Small intestine (tissue), 7 donors: Measurements from ENCODE around the gene RNF10. TPM values are rescaled to one million over a fixed set of nuclear protein-coding genes. Genes with fewer than 3 reads are reported as not detected.

Source experiments
- DNase-seq, 2 donors: peaks; one replicate each; pipeline versions ENCODE4 v3.0.0 to v3.0.0-alpha.2; 2013
- FAIRE-seq: peaks from 2 replicates; lab custom pipeline; 2012; peaks lifted over from hg19 to GRCh38; lab: Jason Lieb, UNC
- H3K27ac ChIP-seq, 3 donors: one replicate each; pipeline ENCODE4 v1.5.1; 2013; ENCODE audit warnings: low read length in 2 of 3, mild to moderate bottlenecking in 2 of 3, control low read depth in 1 of 3, inconsistent platforms in 1 of 3, low read depth in 1 of 3, moderate library complexity in 1 of 3
- H3K27me3 ChIP-seq, 3 donors: one replicate each; pipeline ENCODE4 v1.6.1; 2013; ENCODE audit warnings: low read length in 3 of 3, inconsistent platforms in 1 of 3; ENCODE audit not compliant: control insufficient read depth in 3 of 3, insufficient read depth in 3 of 3
- H3K36me3 ChIP-seq, 3 donors: one replicate each; pipeline ENCODE4 v1.6.1; 2013; ENCODE audit warnings: low read length in 3 of 3, inconsistent platforms in 1 of 3, low read depth in 1 of 3, mild to moderate bottlenecking in 1 of 3, moderate library complexity in 1 of 3; ENCODE audit not compliant: control insufficient read depth in 3 of 3, insufficient read depth in 2 of 3
- H3K4me1 ChIP-seq, 3 donors: one replicate each; pipeline ENCODE4 v1.6.1; 2013; ENCODE audit warnings: low read length in 2 of 3, inconsistent platforms in 1 of 3, low read depth in 1 of 3, mild to moderate bottlenecking in 1 of 3, moderate library complexity in 1 of 3; ENCODE audit not compliant: control insufficient read depth in 3 of 3, insufficient read depth in 2 of 3
- H3K4me3 ChIP-seq, 3 donors: one replicate each; pipeline ENCODE4 v1.5.1; 2013; ENCODE audit warnings: low read length in 3 of 3, control low read depth in 1 of 3, inconsistent platforms in 1 of 3, low read depth in 1 of 3, mild to moderate bottlenecking in 1 of 3, moderate library complexity in 1 of 3
- H3K9me3 ChIP-seq, 2 donors: one replicate each; pipeline ENCODE4 v1.6.1; 2013; ENCODE audit warnings: low read depth in 1 of 2, low read length in 1 of 2; ENCODE audit not compliant: control insufficient read depth in 2 of 2, insufficient read depth in 1 of 2
- WGBS, 3 donors: extraction: QIAGEN DNeasy Blood & Tissue Kit; methylation state at CpG; one replicate each; pipeline ENCODE4 v1.1.7; 2013; 5-methylcytosine and 5-hydroxymethylcytosine counted together
- polyA plus RNA-seq, 4 donors: library from polyadenylated mRNA; stranded (reverse) in 3 of 4; unstranded in 1 of 4; fragments of 200-250 nt in 3 of 4; fragments of 120-200 nt in 1 of 4; gene quantifications; one replicate each; pipeline versions ENCODE4 v1.2.1 to v1.2.3, GENCODE V29; 2013
- donor health status: healthy with polysubstance abuse.
- donor health status: control.
- donor health status: control.
- donor health status: Bipolar disorder and iron deficiency.
- donor health status: healthy.

RNF10 gene
- polyA plus RNA-seq, 4 donors, result 76.8 to 261 (median 130) TPM

DNA sequence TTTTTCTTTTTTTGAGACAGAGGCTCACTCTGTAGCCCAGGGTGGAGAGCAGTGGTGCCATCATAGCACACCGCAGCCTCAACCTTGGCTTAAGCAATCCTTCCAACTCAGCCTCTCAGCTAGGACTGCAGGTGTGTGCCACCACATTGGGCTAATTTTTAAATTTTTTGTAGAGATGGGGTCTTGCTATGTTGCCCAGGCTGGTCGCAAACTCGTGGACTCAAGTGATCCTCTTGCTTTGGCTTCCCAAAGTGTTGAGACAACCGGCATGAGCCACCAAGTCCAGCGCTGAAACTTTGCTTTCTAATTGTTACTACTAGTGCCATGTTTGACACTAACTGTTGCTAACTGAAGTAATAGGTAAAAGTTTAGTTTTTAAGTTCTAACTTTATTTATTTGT lies 8.0 kb downstream of the RNF10 start:
- Histone ChIP-seq H3K27ac (no peak overlapping the region), H3K36me3 (peaks cover 5 to 42% (median 6%) of the 10 kb centered on the region in 3 donors), H3K4me1 (peaks cover 4 to 29% (median 26%) of the 10 kb centered on the region in 3 donors), H3K9me3 (no peaks in the 10 kb centered on the region), H3K4me3 (no peak overlapping the region), H3K27me3 (no peaks in the 10 kb centered on the region)
- DNase-seq (no peak), FAIRE-seq (no peak)
- WGBS, 3 donors, result 95 to 98% (median 96%) methylated on average over 5 of the region's 5 CpGs

DNA sequence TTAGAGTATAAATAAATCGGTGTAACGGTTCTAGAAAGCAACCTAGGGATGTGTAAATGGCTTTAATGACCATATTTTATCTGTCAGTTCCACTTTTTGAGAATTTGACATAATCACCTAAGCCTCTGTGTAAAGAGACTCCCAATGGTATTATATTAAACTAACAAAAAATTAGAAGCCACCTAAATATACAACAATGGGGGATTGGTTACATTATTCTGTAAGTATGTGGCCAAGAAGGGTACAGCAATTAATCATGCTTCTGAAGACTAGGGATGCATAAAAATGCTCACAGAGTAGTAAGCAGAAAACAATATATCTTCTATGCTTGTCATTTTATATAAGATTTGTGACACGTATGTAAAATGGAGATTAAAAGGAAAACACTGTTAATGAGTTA lies 10.5 kb downstream of the RNF10 start:
- Histone ChIP-seq H3K4me3 (no peak overlapping the region), H3K27me3 (no peaks in the 10 kb centered on the region), H3K4me1 (peaks cover 2 to 10% (median 7%) of the 10 kb centered on the region in 3 donors), H3K9me3 (no peaks in the 10 kb centered on the region), H3K36me3 (peaks cover 16 to 54% (median 17%) of the 10 kb centered on the region in 3 donors), H3K27ac (no peak overlapping the region)
- DNase-seq, result no peak
- FAIRE-seq, result no peak
- WGBS, 3 donors, result 72 to 83% (median 81%) methylated on average over 3 of the region's 3 CpGs

DNA sequence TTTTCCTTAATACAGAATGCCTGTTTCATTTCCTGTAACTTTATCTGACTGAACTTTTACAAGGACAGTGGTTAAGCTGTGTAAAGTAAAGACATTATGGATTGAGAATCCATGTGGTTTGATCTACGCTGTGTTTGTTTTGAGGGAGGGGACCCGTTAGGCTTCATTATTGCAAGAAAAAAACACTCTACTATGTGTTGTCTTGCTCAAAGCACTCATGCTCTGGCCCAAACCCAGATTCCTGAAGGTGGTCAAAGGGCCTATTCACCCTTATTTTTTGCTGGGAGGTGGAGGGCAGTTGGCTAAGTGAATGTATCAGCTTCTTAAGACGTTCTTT lies 11.9 kb downstream of the RNF10 start:
- DNase-seq (no peak), FAIRE-seq (no peak)
- 60 to 65% (median 64%) methylated on average over 3 of the region's 3 CpGs for WGBS, 3 donors
- peaks cover 16 to 60% (median 17%) of the 10 kb centered on the region in 3 donors for H3K36me3 ChIP-seq
- H3K27me3 ChIP-seq, result no peaks in the 10 kb centered on the region
- no peaks in the 10 kb centered on the region for H3K9me3 ChIP-seq
- peaks cover 2 to 4% (median 3%) of the 10 kb centered on the region in 3 donors for H3K4me1 ChIP-seq
- no peak overlapping the region for H3K27ac ChIP-seq
- H3K4me3 ChIP-seq, result no peak overlapping the region

DNA sequence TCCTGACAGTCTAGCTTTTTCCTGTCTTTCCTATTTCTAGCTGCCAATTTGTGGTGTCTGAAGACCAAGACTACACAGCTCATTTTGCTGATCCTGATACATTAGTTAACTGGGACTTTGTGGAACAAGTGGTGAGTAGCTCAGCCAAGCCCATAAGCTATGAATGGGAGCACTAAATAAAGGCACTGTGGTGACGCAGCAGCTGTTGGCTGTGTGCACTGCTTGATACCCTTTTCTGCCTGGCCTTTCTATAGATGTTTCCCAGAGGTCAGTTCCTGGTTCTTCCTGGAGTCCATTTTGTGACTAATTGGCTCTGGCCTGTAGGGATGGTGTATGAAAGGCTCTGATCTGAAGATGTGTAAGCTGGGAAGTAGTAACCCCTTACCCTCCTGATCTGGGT lies 20.5 kb downstream of the RNF10 start:
- peaks cover 16 to 70% (median 18%) of the 10 kb centered on the region in 3 donors for H3K36me3 ChIP-seq
- no peak overlapping the region for H3K4me3 ChIP-seq
- no peaks in the 10 kb centered on the region for H3K27me3 ChIP-seq
- H3K9me3 ChIP-seq, result no peaks in the 10 kb centered on the region
- DNase-seq (no peak), FAIRE-seq (no peak)
- peaks cover 2 to 6% (median 3%) of the 10 kb centered on the region in 3 donors for H3K4me1 ChIP-seq
- 87 to 95% (median 89%) methylated on average over 1 of the region's 1 CpG for WGBS, 3 donors
- no peak overlapping the region for H3K27ac ChIP-seq

DNA sequence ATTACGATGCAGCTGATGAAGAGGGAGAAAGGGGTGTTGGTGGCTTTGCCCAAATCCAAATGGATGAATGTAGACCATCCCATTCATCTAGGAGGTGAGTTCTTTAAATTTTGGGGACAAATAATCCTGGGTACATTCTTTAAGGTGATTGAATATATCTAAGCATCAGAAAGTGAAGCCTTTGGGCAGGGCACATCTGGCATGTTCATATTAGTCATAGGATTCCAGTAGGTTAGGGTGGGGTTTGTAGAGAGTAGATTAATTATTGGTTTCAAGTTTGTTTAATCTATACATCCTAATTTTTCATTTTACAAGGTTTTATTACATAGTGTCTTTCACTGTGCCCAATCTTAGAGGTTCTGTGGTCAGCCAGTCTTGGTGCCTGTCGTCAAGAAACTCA lies 23.4 kb downstream of the RNF10 start:
- 93 to 100% (median 93%) methylated on average over 2 of the region's 2 CpGs for WGBS, 3 donors
- no peaks in the 10 kb centered on the region for H3K4me1 ChIP-seq
- H3K9me3 ChIP-seq, result no peaks in the 10 kb centered on the region
- H3K27ac ChIP-seq, result no peak overlapping the region
- FAIRE-seq (no peak), DNase-seq (no peak)
- no peak overlapping the region for H3K4me3 ChIP-seq
- H3K36me3 ChIP-seq, result peaks cover 23 to 60% (median 27%) of the 10 kb centered on the region in 3 donors
- H3K27me3 ChIP-seq, result no peaks in the 10 kb centered on the region

DNA sequence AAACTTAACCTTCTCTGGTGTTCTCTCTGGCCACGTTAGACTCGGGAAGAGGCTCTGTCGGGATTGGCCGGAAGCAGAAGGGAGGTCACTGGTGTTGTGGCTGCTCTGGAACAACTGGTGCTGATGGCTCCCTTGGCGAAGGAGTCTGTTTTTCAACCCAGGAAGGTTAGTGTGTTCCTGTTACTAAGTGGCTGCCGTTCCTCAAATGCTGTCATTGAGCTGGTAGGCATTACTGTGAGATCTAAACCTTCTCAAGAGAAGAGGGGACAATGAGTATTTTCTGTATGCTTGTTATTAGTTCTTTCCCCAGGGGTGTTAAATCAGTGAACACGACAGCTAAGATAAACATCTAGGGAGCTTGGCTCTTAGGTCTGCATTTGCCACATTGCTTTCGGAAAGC lies 28.8 kb downstream of the RNF10 start:
- Histone ChIP-seq H3K36me3 (peaks cover 40 to 63% (median 47%) of the 10 kb centered on the region in 3 donors), H3K27ac (no peak overlapping the region), H3K9me3 (no peaks in the 10 kb centered on the region), H3K4me3 (no peak overlapping the region), H3K4me1 (no peaks in the 10 kb centered on the region), H3K27me3 (no peaks in the 10 kb centered on the region)
- WGBS, 3 donors, result 78 to 89% (median 85%) methylated on average over 8 of the region's 8 CpGs
- FAIRE-seq, result no peak
- no peak for DNase-seq

DNA sequence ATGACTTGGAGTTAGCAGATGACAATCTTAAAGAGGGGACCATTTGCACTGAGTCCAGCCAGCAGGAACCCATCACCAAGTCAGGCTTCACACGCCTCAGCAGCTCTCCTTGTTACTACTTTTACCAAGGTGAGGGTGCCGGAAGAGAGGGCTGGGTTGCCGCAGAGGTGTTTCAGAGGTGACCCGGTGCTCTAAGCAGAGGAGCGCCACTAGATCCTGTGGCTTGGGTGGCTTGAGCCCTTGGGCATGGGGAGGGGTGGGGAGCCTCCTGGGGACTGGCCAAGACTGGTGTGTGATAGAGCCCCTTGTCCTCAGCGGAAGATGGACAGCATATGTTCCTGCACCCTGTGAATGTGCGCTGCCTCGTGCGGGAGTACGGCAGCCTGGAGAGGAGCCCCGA lies 29.3 kb downstream of the RNF10 start:
- Histone ChIP-seq H3K4me3 (no peak overlapping the region), H3K27me3 (no peaks in the 10 kb centered on the region), H3K27ac (no peak overlapping the region), H3K9me3 (no peaks in the 10 kb centered on the region), H3K4me1 (no peaks in the 10 kb centered on the region), H3K36me3 (peaks cover 40 to 67% (median 49%) of the 10 kb centered on the region in 3 donors)
- 95 to 97% (median 96%) methylated on average over 11 of the region's 11 CpGs for WGBS, 3 donors
- no peak for DNase-seq
- no peak for FAIRE-seq

DNA sequence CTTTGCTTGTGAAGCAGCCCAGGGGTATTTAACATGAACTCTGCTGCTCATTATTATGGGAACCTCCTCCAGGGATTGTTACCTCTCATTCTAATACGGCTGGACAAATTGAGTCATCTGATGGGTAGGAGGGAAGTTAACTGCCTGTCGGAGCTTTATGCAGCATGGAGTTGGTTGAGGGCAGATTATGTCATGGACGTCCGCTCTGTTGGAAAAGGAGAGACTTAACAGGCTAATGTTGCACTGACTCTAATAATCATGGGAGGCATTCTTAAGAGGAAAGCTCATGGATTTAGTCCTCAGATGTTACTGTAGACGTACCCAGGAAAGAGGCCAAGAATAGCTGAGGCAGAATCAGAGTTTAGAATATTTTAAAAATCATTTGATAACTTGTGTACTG lies 37.1 kb downstream of the RNF10 start:
- FAIRE-seq (no peak), DNase-seq (no peak)
- WGBS, 3 donors, result 80 to 83% (median 82%) methylated on average over 5 of the region's 5 CpGs
- Histone ChIP-seq H3K36me3 (peaks cover 24 to 77% (median 37%) of the 10 kb centered on the region in 3 donors), H3K27me3 (no peaks in the 10 kb centered on the region), H3K4me1 (no peaks in the 10 kb centered on the region), H3K4me3 (no peak overlapping the region), H3K27ac (no peak overlapping the region), H3K9me3 (no peaks in the 10 kb centered on the region)

DNA sequence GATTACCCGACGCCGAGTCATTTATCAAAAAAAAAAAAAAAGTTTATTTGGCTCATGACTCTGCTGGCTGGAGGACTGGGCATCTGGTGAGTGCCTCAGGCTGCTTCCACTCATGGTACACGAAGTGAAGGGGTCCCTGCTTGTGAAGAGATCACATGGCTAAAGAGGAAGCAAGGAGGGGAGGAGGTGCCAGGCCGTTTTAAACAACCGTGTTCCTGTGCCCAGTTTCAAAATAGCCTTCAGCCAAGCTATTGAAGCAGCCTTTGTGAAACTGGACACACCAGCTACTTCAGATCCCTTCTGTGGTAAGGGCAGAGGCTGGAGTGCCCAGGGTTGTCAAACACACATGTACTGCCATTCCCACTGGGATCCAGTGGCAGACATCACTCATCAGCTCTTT lies 39.4 kb downstream of the RNF10 start:
- Histone ChIP-seq H3K27ac (no peak overlapping the region), H3K36me3 (peaks cover 29 to 76% (median 36%) of the 10 kb centered on the region in 3 donors), H3K9me3 (no peaks in the 10 kb centered on the region), H3K27me3 (no peaks in the 10 kb centered on the region), H3K4me3 (no peak overlapping the region), H3K4me1 (no peaks in the 10 kb centered on the region)
- FAIRE-seq, result no peak
- no peak for DNase-seq
- WGBS, 3 donors, result 78 to 81% (median 79%) methylated on average over 6 of the region's 6 CpGs
